ENCODE measurements around the gene POP4. TPM values are rescaled to one million over a fixed set of nuclear protein-coding genes. Genes with fewer than 3 reads are reported as not detected.
A peak's percentile ranks its signal among the peaks of the same experiment; 100 is the strongest.

POP4 gene
- total RNA-seq, 1 experiment from 2014 or later: 60.3 TPM

- BruUV-seq (replicated peaks): no TSS peak
- intact Hi-C loops (cut with micrococcal nuclease): no loop called here
- TF ChIP-seq, protein P1, sequence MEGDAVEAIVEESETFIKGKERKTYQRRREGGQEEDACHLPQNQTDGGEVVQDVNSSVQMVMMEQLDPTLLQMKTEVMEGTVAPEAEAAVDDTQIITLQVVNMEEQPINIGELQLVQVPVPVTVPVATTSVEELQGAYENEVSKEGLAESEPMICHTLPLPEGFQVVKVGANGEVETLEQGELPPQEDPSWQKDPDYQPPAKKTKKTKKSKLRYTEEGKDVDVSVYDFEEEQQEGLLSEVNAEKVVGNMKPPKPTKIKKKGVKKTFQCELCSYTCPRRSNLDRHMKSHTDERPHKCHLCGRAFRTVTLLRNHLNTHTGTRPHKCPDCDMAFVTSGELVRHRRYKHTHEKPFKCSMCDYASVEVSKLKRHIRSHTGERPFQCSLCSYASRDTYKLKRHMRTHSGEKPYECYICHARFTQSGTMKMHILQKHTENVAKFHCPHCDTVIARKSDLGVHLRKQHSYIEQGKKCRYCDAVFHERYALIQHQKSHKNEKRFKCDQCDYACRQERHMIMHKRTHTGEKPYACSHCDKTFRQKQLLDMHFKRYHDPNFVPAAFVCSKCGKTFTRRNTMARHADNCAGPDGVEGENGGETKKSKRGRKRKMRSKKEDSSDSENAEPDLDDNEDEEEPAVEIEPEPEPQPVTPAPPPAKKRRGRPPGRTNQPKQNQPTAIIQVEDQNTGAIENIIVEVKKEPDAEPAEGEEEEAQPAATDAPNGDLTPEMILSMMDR (IDR thresholded peaks at IDR 0.05; ENCODE audit: unreplicated experiment): no peak
- H3K27me3 Mint-ChIP-seq (ENCODE audit: insufficient read depth, unreplicated experiment): peaks cover 14% of the 10 kb centered on the region
- DNase-seq (ENCODE audit: unreplicated experiment): no peak
- peaks cover 6% of the 10 kb centered on the region for H3K36me3 Mint-ChIP-seq (ENCODE audit: insufficient read depth, unreplicated experiment)
- H3K4me1 Mint-ChIP-seq (ENCODE audit: insufficient read depth, unreplicated experiment): peaks cover 20% of the 10 kb centered on the region
- ChIA-PET POLR2A (no interaction called here), CTCF (interaction anchor here (1.1 to 1.5 kb wide), 2 partner anchors 32 to 34 kb away, joined by 3 read pairs; no protein-coding TSS in a partner anchor)
- H3K4me3 Mint-ChIP-seq (ENCODE audit: unreplicated experiment): no peak overlapping the region
- H3K27ac Mint-ChIP-seq (ENCODE audit: low read depth, unreplicated experiment): no peak overlapping the region
- no peaks in the 10 kb centered on the region for H3K9me3 Mint-ChIP-seq (ENCODE audit: unreplicated experiment)
Measured at GRCh38 chr19:29644210-29644609, 38.1 kb downstream of the POP4 start.

DNA sequence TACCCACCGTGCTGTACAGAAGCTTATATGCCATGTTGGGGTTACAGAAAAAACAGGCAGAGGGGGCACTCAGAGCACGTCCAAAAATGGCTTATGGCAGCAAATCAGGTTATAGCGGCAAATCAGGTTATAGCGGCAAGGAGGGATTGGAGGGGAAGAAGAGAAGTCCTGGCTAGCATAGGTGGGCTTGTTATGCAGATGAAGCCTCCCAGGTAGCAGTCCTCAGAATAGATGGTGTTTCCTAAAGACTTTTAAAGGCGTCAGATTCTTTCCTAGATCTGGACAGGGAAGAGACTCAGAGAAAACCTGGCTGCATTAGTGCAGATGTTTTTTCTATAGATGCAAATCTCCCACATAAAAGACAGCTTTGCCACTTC is 39.4 kb downstream of the POP4 start:
- no peak overlapping the region for H3K27ac Mint-ChIP-seq (ENCODE audit: low read depth, unreplicated experiment)
- POLR2A ChIA-PET: interaction anchor here (0.6 to 1.6 kb wide), 6 partner anchors 16 to 200 kb away, joined by 3 to 12 read pairs (median 3); partner anchors contain the start of gene POP4

GRCh38 chr19:29645911-29646310 is 39.8 kb downstream of the POP4 start:
- H3K27ac Mint-ChIP-seq (ENCODE audit: low read depth, unreplicated experiment): peak overlapping the region; percentile 46
- CTCF ChIA-PET: interaction anchor here (0.6 to 4.3 kb wide), 8 partner anchors 14 to 757 kb away, joined by 3 to 25 read pairs (median 3); partner anchors contain the start of gene PLEKHF1
- POLR2A ChIA-PET: interaction anchor here (0.6 to 1.6 kb wide), 7 partner anchors 16 to 199 kb away, joined by 3 to 12 read pairs (median 3); partner anchors contain the start of genes PLEKHF1 and POP4
- DNase-seq (ENCODE audit: unreplicated experiment): peak; percentile 89
- intact Hi-C loops (cut with micrococcal nuclease): no loop called here
- H3K4me3 Mint-ChIP-seq (ENCODE audit: unreplicated experiment): peak overlapping the region; percentile 55
- H3K9me3 Mint-ChIP-seq (ENCODE audit: unreplicated experiment): no peaks in the 10 kb centered on the region
- H3K36me3 Mint-ChIP-seq (ENCODE audit: insufficient read depth, unreplicated experiment): no peaks in the 10 kb centered on the region
- TF ChIP-seq, protein P1 (IDR thresholded peaks at IDR 0.05; ENCODE audit: unreplicated experiment): no peak
- BruUV-seq (replicated peaks): no TSS peak
- H3K27me3 Mint-ChIP-seq (ENCODE audit: insufficient read depth, unreplicated experiment): peaks cover 14% of the 10 kb centered on the region
- H3K4me1 Mint-ChIP-seq (ENCODE audit: insufficient read depth, unreplicated experiment): peaks cover 20% of the 10 kb centered on the region

More for the DNA sequence above, 39.4 kb downstream of the POP4 start:
- H3K4me1 Mint-ChIP-seq (ENCODE audit: insufficient read depth, unreplicated experiment): peaks cover 20% of the 10 kb centered on the region
- H3K9me3 Mint-ChIP-seq (ENCODE audit: unreplicated experiment): no peaks in the 10 kb centered on the region
- DNase-seq (ENCODE audit: unreplicated experiment): no peak
- TF ChIP-seq, protein P1 (IDR thresholded peaks at IDR 0.05; ENCODE audit: unreplicated experiment): no peak
- H3K27me3 Mint-ChIP-seq (ENCODE audit: insufficient read depth, unreplicated experiment): peaks cover 14% of the 10 kb centered on the region
- H3K36me3 Mint-ChIP-seq (ENCODE audit: insufficient read depth, unreplicated experiment): peaks cover 4% of the 10 kb centered on the region
- intact Hi-C loops (cut with micrococcal nuclease): no loop called here
- CTCF ChIA-PET: interaction anchor here (0.6 to 4.3 kb wide), 7 partner anchors 15 to 758 kb away, joined by 3 to 25 read pairs (median 3); partner anchors contain the start of gene PLEKHF1
- peak overlapping the region; percentile 55 for H3K4me3 Mint-ChIP-seq (ENCODE audit: unreplicated experiment)
- BruUV-seq (replicated peaks): no TSS peak

- intact Hi-C loops (cut with micrococcal nuclease): no loop called here
- Mint-ChIP-seq H3K9me3 (ENCODE audit: unreplicated experiment) (no peaks in the 10 kb centered on the region), H3K36me3 (ENCODE audit: insufficient read depth, unreplicated experiment) (no peaks in the 10 kb centered on the region), H3K27me3 (ENCODE audit: insufficient read depth, unreplicated experiment) (peaks cover 24% of the 10 kb centered on the region), H3K4me3 (ENCODE audit: unreplicated experiment) (no peak overlapping the region), H3K27ac (ENCODE audit: low read depth, unreplicated experiment) (no peak overlapping the region), H3K4me1 (ENCODE audit: insufficient read depth, unreplicated experiment) (peaks cover 7% of the 10 kb centered on the region)
- DNase-seq (ENCODE audit: unreplicated experiment): no peak
- POLR2A ChIA-PET: no interaction called here
- CTCF ChIA-PET: interaction anchor here (0.8 to 1.3 kb wide), 2 partner anchors 40 to 66 kb away, joined by 4 read pairs; no protein-coding TSS in a partner anchor
- BruUV-seq (replicated peaks): no TSS peak
- TF ChIP-seq, protein P1 (IDR thresholded peaks at IDR 0.05; ENCODE audit: unreplicated experiment): no peak
Measured at GRCh38 chr19:29650772-29651387, 44.8 kb downstream of the POP4 start.
